Posterior cingulate gyrus (tissue), 11 donors: ENCODE results near the gene BTN2A1.
"Not testable (repeated sequence)": the region's sequence is repeated elsewhere in the genome, so short reads cannot be mapped to it uniquely, and the experiment has no call there.

Experiments
- DNase-seq, 10 donors: peaks; one replicate each; pipeline versions ENCODE4 v3.0.0 to v3.0.0-alpha.2; 2020 to 2021; ENCODE audit warnings: mixed read lengths in 3 of 10
- intact Hi-C: fragments of 100-400 bp; cut with DNase I; formaldehyde crosslinking; loops from one replicate; pipeline ENCODE4 v1.15.1; 2023

Gene BTN2A1

DNA sequence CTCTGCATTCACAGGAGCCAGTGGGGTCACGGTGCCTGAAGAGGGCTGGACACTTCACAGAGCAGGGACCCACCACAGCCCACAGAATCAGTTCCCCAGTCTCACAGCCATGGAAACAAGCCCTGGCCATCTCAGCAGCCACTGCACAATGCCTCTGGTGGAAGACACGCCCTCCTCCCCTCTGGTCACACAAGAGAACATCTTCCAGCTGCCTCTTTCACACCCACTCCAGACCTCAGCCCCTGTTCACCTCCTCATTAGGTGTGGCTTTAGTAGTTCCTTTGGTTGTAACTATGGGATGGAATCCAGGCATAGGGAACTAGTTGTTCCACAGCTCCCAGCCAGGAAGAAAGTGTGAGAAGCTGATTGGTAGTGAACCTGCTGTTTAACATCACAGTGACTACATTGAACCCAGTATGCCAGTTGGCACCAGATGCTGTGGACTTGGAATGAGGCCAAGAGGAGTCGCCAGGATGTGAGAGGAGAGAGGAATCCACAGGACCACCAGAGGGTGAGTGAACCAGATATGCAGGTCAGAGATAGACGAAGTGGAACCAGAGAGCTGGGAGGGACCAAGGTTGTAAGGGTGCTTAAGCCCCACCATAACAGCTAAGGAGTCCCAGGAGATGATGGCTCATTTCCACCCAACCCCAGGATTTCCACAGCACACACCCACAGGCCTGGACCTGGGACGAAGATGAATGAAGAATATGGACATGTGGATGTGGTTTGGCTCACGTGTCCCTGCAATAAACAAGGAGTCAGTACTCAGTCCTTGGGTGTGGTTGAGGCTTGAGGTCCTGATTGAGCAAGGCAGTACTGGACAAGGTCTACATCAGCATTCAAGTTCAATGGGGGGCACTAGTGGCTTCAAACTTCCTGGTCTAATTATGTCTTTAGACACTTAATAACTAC lies 26.2 kb upstream of the BTN2A1 start:
- no peak for DNase-seq
- intact Hi-C loops, result no loop called here

DNA sequence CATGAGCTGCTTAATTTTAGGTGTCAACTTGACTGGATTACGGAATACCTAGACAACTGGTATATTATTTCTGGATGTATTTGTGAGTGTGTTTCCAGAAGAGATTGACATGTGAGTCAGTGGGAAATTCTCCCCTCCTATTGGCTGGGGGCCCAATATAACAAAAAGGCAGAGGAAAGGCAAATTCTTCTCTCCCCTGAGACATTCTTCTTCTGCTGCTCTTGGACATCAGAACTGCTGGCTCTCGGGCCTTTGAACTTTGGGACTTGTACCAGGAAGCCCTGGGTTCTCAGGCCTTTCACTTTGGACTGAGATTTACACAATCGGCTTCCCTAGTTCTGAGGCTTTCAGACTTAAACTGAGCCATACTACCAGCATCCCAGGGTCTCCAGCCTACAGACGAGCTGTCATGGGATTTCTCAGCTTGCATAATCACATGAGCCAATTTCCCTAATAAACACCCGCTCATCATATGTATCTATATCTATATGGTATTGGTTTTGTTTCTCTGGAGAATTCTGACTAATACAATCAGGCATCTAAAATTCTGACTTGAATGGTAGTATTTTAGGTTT lies 25.0 kb upstream of the BTN2A1 start:
- intact Hi-C loops, result no loop called here

DNA sequence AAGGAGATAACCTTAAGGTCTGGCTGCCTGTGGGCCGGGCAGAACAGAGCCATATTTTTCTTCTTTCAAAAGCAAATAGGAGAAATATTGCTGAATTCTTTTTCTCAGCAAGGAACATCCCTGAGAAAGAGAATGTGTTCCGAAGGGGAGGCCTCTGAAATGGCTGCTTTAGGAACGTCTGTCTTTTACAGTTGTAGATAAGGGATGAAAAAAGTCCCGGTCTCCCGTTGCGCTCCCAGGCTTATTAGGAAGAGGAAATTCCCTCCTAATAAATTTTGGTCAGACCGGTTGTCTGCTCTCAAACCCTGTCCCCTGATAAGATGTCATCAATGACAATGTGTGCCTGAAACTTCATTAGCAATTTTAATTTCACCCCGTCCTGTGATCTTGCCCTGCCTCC lies 24.1 kb upstream of the BTN2A1 start:
- intact Hi-C loops, DNase-seq: not testable (repeated sequence)

More for the DNA sequence above, 25.0 kb upstream of the BTN2A1 start:
- DNase-seq, result no peak

DNA sequence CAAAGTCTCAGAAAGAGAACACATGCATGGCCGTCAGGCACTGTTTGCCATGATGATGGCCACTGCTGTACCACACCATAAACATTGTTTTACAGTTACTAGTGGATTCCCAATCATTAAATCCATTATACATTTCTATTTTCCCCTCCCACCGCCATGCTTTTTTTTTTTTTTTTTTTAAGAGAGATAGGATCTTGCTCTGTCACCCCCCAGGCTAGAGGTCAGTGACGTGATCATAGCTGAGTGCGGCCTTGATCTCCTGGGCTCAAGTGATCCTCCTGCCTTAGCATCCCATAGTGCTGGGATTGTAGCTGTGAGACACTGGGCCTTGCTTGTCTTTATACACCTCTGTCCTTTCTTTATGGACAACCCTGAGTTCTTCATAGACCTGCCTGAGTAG lies 21.7 kb upstream of the BTN2A1 start:
- intact Hi-C loops, result no loop called here
- no peak for DNase-seq

DNA sequence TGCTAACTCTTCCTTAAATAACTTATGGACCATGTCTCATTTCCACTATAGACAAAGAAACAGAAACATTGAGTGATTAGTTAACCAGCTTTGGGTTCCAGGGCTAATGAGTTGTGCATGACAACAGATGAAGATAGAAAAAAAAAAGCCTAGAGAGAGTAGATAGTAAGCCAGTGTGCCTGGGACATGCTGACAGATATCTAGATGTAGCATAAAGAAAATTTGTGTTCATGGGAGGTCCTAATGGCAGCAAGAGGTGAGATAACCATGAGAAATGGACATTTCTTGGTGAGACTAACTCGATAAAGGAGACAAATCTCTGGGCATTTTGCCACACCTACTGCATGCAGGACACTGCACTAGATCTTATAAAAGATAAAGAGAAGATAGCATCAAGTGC lies 20.2 kb upstream of the BTN2A1 start:
- no peak for DNase-seq
- intact Hi-C loops, result no loop called here

DNA sequence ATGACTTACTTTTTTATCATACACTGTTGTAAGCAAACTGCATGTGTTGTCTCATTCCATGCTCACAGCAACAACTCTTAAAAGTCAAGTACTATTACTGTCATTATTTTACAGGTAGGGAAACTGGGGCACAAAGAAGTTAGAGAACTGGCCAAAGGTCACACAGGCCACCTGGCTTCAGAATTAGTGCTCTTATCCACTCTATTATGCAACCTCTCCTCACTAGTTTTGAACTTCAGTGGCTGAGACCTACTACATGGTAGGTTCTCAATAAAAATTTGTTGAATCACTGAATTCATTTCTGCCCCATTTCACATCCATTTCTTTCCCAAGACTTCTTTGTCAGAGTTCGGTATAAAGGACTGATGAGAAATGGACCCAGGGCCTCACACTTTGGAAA lies 19.8 kb upstream of the BTN2A1 start:
- intact Hi-C loops, result no loop called here
- DNase-seq, result no peak

DNA sequence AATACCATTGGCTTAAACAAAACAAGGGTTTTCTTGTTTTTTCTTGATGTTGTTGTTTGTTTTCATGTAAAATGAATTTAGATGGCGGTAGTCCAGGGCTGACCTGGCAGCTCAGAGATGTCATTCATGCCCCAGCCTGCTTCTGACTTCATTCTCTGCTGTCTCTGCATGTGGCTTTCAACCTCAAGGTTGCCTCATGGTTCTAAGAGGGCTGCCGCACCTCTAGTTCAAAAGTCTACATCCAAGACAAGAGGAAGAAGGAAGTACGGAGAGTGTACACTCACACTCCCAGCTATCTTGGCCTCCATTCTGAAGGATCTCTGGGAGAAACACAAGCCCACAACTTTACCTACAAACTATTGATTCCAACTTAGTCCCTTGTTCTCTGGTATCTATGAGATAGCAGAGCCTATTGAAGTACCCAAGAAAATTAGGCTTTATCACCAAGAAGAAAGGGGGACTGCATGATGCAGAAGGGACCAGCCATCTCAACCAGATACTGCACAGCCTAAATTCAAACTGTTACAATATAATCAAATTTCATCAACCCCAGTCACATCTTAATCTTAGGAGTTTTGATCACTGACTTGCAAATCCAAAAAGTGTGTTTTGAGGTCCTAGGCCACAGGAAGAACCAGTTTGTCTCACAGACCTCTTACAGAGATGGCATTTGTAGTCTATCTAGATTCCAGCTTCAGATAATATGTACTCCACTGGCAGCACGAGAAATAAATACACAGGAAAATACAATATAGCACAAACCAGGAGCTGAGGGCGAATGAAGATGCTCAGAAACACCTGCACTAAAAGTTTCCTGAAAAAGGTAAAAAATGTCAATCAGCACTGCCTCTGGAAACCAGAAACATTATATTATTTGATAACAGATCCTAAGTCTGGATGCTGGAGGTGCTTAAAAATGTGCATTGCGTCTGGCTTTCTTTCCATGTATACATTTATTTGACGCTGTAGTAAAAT lies 18.3 kb upstream of the BTN2A1 start:
- intact Hi-C loops, result no loop called here
- DNase-seq, result no peak

DNA sequence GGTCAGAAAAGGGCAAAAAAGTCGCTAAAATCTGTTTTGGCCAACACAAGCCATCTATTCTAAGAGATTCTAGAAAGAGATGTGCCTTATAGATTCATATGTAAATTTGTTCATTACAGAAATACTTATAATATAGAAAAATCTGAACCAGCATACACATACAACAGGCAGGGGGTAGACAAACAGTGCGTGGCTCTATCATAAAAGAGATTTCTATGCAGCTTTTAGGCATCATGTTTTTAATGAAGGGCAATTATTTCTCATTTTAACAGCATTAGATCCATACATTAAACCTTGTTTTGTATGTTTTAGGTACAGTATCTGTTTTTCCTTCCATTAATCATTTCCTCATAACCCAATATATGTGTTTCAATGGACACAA lies 16.8 kb upstream of the BTN2A1 start:
- intact Hi-C loops, result no loop called here

DNA sequence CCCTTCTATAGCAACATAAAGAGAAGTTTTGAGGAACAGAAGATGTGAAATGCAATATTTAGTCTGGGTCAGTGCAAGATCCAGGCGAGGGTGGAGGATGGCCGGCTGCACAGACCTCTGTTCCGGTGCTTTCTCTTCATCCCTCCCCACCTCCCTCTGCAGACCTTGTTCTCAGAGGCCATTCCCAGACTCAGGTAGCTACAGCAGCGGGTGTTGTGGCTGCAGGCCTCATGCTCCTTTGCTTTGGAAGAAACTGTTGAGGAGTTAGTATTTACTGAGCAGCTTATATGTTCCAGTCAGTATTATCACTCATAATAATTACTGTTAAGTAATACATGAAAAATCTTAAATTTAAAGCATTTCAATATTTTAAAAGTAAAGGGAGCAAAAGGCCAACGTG lies 15.8 kb upstream of the BTN2A1 start:
- DNase-seq, result no peak
- intact Hi-C loops, result no loop called here

More for the DNA sequence above, 16.8 kb upstream of the BTN2A1 start:
- DNase-seq, result no peak

DNA sequence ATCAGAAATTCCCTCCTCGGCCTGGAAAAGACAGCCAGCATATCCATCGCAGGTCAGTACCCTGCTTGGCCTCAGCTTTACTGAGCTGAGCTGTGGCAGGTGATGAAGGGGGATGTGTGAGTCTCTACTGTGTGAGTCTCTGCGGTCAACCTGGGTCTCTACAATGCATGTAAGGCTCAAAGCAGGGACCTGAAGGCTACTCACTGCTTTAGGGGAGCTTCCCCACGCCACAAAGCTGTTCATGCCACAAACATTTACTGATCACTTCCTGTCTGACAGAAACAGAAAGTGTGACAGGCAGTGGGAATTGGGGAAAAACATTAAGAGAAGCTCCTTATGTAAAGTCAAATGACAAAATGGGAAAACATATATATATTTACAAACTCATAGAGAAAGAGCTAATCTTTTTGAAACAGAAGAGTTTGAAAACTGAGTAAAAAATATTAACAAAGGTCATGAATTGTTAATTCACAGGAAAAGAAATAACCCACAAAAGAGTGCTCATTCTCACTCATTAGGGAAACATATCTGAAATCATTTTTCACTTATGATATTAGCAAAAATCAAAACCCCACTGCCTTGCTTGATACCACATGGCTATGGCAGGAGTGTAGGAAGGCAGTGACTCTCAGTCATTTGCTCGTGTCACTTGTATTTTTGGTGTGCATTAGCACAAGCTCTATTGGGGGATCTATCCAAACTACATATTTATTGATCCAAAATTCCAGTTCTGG lies 11.7 kb upstream of the BTN2A1 start:
- intact Hi-C loops, result no loop called here
- DNase-seq, result no peak

DNA sequence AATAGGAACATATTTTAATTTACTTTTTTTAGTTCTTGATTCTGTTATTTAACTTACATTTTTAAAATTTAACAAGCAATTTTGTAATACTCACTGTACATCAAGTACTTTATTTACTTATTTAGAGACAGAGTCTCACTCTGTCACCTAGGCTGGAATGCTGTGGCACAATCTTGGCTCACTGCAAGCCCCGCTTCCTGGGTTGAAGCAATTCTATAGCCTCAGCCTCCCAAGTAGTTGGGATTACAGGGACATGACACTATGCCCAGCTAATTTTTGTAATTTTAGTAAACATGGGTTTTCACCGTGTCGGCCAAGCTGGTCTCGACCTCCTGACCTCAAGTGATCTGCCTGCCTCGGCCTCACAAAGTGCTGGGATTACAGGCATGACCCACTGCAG lies 10.5 kb upstream of the BTN2A1 start:
- DNase-seq, result no peak
- intact Hi-C loops, result no loop called here

DNA sequence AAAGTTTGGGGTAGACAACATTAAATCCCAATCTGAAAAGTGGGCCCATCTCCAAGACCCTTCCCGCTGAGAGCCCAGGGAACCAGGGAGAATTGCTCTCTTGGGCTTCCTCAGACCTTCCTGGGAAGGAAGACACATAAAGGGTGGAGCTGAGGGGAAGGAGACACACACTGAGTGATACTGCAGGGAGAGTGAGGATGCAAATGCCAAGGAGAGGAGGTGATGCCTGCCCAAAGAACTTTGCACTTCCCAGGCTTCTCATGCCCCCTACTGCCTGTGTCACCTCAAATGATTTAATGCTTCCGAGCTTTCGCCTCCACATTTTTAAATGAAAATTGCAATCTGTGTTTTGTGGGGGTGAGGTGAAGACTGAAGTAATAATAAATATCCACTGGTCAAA lies 7.5 kb upstream of the BTN2A1 start:
- intact Hi-C loops, result loop anchor here (10.0 kb wide), 1 partner anchor 75 kb away; no protein-coding TSS in a partner anchor
- DNase-seq, result no peak

DNA sequence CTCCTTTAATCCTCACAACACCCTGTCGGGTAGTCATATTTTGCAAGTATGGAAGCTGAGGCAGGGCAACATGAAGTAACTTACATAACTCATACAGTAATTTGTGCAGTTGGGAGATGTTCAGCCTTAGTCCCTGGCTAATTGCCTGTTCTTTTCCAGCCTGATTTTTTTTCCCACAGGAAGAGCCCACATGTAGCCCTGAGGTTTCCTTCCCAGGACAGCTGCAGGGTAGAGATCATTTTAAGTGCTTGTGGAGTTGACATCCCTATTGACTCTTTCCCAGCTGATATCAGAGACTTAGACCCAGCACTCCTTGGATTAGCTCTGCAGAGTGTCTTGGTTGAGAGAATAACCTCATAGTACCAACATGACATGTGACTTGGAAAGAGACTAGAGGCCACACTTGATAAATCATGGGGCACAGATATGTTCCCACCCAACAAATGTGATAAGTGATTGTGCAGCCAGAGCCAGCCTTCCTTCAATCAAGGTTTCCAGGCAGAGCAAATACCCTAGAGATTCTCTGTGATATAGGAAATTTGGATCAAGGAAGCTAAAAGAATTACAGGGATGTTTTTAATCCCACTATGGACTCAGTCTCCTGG lies 5.0 kb upstream of the BTN2A1 start:
- DNase-seq, result no peak
- intact Hi-C loops, result loop anchor here (10.0 kb wide), 1 partner anchor 72 kb away; no protein-coding TSS in a partner anchor

DNA sequence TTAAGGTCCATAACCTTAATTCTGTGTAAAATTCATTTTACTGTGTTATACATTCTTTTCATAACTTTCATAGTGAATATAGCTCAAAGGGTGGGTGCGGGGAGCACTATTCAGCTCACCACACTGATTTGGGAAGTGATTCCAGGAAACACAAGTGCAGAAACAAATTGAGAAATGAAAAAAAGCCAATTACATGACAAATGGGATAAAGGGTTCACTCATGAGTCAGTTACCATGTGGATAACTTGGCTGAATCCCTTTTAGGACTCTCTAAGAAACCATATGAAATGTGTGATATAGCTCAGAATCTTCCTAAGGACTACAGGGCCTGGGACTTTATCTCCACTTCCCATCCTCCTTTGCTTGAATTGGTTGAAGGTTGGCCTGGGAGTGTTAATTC lies 3.1 kb upstream of the BTN2A1 start:
- intact Hi-C loops, result loop anchor here (10.0 kb wide), 1 partner anchor 70 kb away; no protein-coding TSS in a partner anchor
- DNase-seq, result no peak

DNA sequence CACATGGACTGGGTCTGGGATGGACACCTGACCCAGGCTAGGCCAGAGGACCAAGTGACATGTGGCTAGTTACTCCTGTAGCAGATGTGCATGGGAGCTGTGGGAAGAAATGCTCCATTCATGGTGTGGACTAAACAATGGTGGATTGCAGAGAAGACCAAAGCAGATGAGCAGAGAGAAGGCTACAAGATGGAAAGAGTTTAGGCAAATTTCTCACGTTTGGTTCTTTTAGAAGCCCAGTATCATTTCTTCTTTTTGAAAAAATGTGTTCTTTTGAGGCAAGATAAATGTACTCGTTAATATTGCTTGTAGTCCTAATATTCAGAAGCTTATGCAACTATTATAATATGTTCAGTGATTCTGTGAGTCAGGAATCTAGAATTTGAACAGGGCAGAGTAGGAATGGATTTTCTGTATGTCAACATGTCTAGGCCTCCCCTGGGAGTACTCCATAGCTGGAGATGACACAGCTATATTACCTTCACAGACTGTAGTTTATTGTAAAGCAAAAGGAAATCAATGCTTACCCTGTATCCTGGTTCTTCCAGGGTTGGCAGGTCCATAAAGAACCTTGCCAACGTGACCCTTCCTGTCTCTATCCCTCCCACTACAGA lies 2.3 kb upstream of the BTN2A1 start:
- no peak for DNase-seq
- intact Hi-C loops, result loop anchor here (10.0 kb wide), 1 partner anchor 69 kb away; no protein-coding TSS in a partner anchor

DNA sequence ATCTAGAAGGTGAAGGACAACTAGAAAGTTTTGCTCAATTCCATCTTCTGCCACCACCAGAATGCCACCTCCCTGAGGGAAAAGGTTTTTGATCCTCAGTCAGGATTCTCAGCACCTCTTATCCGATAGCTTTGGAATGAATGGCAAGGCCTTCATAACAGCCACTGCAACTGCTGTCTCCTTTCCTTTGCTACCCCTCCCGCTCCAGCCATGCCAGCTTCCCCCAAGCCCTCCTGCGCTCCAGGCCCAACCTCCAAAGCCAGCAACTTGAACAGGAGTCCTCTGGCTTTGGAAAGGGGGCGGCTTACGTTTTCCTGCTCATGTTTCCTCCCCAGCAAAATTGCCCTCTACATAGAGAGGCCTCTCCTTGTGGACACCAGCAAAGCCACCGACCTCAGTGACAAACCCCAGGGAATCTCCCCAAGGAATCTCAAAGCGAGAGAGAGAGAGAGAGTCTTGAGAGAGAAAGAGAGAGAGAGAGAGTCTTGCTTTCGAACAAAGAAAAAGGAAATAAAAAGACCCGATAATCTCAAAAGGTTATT lies 420 bp upstream of the BTN2A1 start:
- peak in 5 of 10 donors; percentile 15 to 82 (median 22) for DNase-seq
- intact Hi-C loops, result loop anchor here (10.0 kb wide), 1 partner anchor 67 kb away; no protein-coding TSS in a partner anchor

DNA sequence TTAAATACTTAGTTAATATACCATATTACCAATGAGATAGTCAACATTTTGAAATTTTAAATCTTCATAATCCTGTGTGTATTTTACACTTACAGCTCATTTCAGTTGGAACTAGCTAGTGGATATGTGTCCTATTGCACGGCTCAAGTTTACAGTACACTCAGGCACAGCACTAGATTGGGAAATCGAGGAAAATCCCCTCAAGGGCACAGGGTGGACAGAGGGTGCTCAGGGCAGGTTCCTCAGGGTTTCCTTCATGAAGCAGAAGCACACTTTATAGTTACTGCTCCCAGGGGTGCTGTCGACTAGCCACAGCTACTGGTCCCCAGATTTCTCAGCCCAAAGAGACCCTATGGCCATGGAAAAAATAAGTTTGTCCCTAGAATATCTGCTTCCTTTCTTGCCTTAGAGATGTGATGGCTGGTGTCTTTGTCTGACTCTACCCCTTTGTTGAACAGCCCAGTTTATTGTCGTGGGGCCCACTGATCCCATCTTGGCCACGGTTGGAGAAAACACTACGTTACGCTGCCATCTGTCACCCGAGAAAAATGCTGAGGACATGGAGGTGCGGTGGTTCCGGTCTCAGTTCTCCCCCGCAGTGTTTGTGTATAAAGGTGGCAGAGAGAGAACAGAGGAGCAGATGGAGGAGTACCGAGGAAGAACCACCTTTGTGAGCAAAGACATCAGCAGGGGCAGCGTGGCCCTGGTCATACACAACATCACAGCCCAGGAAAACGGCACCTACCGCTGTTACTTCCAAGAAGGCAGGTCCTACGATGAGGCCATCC lies 1.5 kb downstream of the BTN2A1 start:
- DNase-seq, result no peak
- intact Hi-C loops, result loop anchor here (10.0 kb wide), 1 partner anchor 66 kb away; no protein-coding TSS in a partner anchor

DNA sequence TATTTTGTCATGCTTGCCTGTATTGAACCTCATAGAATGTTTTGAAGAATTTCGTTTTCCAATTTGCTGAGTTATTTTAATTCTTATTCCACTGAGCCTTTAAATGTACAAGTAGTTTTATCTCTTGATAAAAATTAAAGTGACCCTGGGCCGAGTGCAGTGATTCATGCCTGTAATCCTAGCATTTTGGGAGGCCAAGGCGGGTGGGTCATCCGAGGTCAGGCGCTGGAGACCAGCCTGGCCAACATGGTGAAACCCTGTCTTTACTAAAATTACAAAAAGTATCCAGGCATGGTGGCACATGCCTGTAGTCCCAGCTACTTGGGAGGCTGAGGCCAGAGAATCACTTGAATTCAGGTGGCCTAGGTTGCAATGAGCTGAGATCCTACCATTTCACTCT lies 3.6 kb downstream of the BTN2A1 start:
- intact Hi-C loops, DNase-seq: not testable (repeated sequence)
